Stimulated activated CD4-positive, alpha-beta T cell treated with anti-CD3 and anti-CD28 coated beads, Interleukin-12 subunit alpha, Interleukin-12 subunit beta, amount 100 ng/mL, for 24 hours (primary cell): ENCODE measurements around the gene CHRNA10.

Experiments
- DNase-seq, 2 experiments: peaks; one replicate each; pipeline ENCODE4 v3.0.0-alpha.2; 2020; ENCODE audit warnings: low read depth in 2 of 2

The CHRNA10 gene

GRCh38 chr11:3635641-3636375 is 35.4 kb downstream of the CHRNA10 start:
- DNase-seq: no peak

GRCh38 chr11:3632070-3632660 is 39.0 kb downstream of the CHRNA10 start:
- DNase-seq: no peak

- DNase-seq: no peak
Observed at GRCh38 chr11:3631331-3631730, 39.9 kb downstream of the CHRNA10 start.

DNA sequence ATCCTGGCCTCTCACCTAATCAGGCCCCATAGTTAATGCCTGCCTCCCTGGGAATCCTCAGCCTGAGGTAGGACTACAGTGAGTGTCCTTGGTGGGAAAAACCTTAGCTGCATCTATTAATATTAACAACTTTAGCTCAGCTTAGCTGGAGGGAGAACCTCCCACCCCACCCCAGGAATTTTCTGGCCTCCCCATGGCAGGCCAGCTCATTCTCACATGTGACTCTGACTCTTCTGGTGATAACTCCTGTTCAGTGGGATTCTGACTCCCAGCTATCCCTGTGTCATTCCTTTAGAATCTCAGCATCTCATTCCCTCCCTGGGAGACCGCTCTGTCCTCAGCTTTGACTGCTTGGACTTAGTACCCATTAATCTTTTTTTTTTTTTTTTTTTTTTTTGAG is 43.9 kb downstream of the CHRNA10 start:
- no peak for DNase-seq

DNA sequence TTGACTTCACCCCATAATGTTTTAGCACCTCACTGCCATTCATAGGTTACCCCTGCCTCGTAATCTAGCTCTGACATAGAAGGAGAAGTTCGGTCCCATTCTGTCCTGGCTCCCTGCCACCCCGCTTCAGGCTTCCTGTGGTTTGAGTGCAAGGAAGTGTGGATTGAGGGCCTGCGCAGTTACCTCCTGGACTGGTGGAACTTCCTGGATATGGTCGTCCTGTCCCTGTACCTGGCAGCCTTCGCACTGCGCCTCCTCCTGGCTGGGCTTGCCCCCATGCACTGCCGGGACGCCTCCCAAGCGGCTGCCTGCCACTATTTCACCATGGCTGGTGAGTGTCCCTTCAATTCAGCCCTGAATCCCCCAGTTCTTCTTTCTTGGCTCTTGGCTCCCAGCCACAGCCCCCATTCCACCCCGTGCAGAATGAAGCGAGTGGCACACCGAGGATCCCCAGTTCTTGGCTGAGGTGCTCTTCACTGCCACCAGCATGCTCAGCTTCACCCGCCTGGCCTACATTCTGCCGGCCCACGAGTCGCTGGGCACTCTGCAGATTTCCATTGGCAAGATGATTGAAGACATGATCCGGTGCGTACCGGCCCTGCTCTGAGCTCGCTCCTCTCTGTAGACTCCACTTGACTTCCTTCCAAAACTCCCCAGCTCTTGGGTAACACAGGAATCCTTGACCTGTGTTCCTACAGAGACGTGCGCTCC is 44.8 kb downstream of the CHRNA10 start:
- no peak for DNase-seq

DNA sequence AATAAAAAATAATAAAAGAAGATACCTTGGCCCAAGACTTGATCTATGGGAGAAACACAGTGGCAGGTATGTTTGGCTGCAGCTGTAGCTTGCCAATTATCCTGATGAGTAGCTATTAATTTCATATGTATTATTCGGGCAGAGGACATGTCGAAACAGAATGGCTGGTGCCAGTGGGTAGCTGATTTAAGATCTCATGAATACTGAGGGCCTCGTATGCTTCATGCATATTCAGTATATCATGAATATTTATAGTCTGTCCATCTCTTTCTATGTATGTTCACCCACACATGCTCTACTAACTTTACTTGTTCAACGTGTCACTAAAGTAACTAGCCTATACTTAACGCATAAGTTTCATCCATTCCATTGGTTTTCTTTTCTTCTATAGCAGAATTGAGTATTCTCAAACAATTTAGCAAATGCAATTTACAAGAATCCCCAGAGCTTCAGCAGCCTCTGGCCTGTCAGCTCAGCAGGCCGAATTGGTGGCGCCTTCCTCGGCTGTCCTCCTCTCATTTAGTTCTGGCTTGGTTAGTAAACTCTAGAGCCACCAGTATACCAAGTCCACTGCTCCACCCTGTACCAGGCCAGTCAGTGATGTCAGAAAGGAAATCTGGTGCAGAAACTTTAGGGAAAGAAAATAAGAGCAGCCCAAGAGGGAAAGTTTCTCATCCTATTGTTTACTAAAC is 47.3 kb downstream of the CHRNA10 start:
- DNase-seq: no peak

- DNase-seq: no peak
Observed at GRCh38 chr11:3623121-3623520, 48.1 kb downstream of the CHRNA10 start.

DNA sequence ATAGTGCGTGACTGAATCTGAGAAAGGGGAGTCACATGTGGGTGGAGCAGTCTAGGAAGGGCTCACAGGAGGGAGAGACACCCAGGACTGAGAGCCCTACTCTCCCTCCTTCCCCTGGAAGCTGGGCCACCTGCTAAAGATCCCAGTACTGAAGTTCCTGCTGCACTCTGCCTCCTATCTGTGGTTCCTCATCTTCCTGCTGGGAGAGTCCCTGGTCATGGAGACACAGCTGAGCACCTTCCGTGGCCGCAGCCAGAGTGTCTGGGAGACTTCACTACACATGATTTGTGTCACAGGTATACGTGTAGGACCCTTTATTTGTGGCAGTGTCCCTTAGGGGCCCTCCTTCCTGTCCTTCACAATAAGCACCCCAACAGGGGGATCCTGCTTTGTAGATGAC is 48.7 kb downstream of the CHRNA10 start:
- DNase-seq: no peak

- DNase-seq: no peak
Observed at GRCh38 chr11:3617990-3618389, 53.2 kb downstream of the CHRNA10 start.

DNA sequence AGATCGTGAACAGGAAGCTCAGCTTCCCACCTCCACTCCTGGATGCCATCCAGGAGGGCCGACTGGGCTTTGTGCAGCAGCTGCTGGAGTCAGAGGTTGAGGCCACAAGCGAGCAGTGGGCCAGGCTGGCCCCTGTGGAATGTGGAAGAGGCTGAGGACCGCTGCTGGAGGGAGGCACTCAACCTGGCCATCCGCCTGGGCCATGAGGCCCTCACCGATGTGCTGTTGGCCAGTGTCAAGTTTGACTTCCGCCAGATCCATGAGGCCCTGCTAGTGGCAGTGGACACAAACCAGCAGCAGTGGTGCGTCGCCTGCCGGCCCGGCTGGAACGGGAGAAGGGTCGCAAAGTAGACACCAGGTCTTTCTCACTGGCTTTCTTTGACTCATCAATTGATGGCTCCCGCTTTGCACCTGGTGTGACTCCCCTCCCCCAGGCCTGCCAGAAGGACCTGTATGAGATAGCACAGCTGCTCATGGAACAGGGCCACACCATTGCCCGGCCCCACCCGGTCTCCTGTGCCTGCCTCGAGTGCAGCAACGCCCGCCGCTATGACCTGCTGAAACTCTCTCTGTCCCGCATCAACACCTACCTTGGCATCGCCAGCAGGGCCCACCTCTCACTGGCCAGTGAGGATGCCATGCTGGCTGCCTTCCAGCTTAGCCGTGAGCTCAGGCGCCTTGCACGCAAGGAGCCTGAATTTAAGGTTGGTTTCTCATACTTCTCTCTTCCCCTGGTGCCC is 54.3 kb downstream of the CHRNA10 start:
- DNase-seq: no peak

DNA sequence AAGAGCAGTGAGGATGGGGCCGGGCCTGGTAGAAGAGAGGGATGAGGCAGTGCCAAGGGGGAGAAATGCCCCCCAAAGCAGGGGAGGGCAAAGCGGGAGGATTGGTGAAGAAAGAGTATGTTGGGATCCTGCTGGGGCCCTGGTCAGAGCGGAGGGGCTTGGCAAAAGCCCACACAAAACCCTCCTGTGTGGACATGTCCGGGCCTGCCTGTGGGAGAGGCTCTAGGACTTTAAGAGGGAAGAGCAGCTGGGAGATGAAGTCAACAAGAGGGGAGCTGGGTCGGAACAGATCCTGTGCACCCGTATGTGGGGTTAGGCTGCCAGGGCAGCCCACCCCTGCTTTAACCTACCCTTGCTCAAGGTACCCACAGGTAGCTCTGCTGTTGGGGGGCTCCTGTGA is 55.2 kb downstream of the CHRNA10 start:
- DNase-seq: no peak
